Duodenal mucosa (tissue), 2 donors: Measurements from ENCODE around the gene VPS37B.

ENCODE experiments used
- H3K27ac ChIP-seq: one replicate; pipeline ENCODE4 v1.7.0; 2013; ENCODE audit warnings: low read depth, low read length
- H3K27me3 ChIP-seq, 2 donors: one replicate each; pipeline ENCODE4 v1.7.0; 2013; ENCODE audit warnings: low read length in 2 of 2, control low read depth in 1 of 2; ENCODE audit not compliant: insufficient read depth in 2 of 2, control insufficient read depth in 1 of 2
- H3K36me3 ChIP-seq, 2 donors: one replicate each; pipeline ENCODE4 v1.7.0; 2013; ENCODE audit warnings: low read length in 2 of 2, control low read depth in 1 of 2; ENCODE audit not compliant: insufficient read depth in 2 of 2, control insufficient read depth in 1 of 2
- H3K4me1 ChIP-seq, 2 donors: one replicate each; pipeline ENCODE4 v1.7.0; 2013; ENCODE audit warnings: low read length in 2 of 2, control low read depth in 1 of 2; ENCODE audit not compliant: insufficient read depth in 2 of 2, control insufficient read depth in 1 of 2
- H3K4me3 ChIP-seq, 2 donors: one replicate each; pipeline ENCODE4 v1.7.0; 2013; ENCODE audit warnings: low read length in 2 of 2, low read depth in 1 of 2
- H3K9ac ChIP-seq, 2 donors: one replicate each; pipeline ENCODE4 v1.7.0; 2013; ENCODE audit warnings: low read length in 2 of 2, low read depth in 1 of 2
- H3K9me3 ChIP-seq, 2 donors: one replicate each; pipeline ENCODE4 v1.7.0; 2013; ENCODE audit warnings: low read length in 2 of 2, control low read depth in 1 of 2; ENCODE audit not compliant: control insufficient read depth in 1 of 2

The VPS37B gene

DNA sequence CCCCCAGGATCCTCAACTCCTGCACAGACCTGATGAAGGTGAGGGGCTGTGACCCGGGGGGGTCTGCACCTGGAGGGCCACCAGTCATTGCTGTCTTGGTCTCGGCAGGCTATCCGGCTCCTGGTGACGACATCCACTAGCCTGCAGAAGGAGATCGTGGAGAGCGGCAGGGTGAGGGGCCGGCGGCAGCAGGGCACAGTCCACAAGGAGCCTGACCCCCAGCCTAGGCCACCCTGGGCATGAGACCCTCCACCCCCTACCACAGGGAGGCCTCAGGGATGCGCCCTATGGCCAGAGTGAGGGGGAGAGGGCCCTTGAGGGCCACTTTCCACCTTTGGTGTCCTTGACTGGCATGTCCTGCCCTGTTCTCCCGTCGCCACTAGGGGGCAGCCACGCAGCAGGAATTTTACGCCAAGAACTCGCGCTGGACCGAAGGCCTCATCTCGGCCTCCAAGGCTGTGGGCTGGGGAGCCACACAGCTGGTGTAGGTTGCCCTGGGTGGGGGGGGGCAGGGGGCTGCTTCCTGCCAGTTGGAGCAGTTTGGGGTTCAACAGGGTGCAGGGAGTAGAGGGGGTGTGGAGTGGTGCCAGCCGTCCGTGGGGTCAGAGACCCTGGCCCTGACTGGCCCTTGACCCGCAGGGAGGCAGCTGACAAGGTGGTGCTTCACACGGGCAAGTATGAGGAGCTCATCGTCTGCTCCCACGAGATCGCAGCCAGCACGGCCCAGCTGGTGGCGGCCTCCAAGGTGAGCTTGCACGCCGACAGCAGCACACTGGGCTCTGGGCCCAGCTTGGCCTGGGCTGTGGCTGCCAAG, 35.7 kb downstream of the VPS37B start:
- Histone ChIP-seq H3K4me1 (peaks cover 18 to 26% of the 10 kb centered on the region in 2 donors), H3K9ac (no peak overlapping the region), H3K27me3 (no peaks in the 10 kb centered on the region), H3K36me3 (peaks cover 17 to 59% of the 10 kb centered on the region in 2 donors), H3K4me3 (no peak overlapping the region), H3K27ac (no peak overlapping the region), H3K9me3 (no peaks in the 10 kb centered on the region)

DNA sequence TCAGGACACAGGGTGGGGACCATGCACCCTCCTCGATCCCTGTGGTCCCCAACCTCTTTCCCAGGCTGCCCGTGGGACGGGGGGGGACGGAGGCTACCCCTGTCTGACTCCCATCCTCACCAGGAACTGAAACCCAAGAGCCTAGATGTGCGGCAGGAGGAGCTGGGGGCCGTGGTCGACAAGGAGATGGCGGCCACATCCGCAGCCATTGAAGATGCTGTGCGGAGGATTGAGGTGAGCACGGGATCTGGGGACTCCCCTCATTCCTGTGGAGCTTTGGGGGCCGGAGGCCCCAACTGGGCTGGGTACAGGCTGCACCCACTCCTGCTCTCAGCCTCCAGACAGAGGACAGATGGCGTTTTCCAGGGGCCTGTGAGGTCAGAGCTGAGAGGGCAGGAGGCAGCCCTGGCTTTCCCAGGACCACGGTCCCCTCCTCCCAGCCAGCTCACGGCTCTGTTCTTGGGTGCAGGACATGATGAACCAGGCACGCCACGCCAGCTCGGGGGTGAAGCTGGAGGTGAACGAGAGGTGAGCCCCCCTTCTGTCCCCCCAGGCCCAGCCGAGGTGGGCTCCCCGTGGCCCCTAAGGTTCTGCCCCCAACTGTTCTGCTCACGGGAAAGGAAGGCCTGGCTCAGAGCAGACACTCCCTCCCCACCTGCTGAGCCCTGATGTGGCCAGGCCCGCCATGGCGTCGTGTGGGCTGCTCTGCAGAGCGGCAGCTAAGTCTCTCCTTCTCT, 36.5 kb downstream of the VPS37B start:
- H3K4me1 ChIP-seq: peaks cover 18 to 26% of the 10 kb centered on the region in 2 donors
- peaks cover 23 to 60% of the 10 kb centered on the region in 2 donors for H3K36me3 ChIP-seq
- no peaks in the 10 kb centered on the region for H3K9me3 ChIP-seq
- H3K9ac ChIP-seq: no peak overlapping the region
- no peaks in the 10 kb centered on the region for H3K27me3 ChIP-seq
- no peak overlapping the region for H3K4me3 ChIP-seq
- no peak overlapping the region for H3K27ac ChIP-seq

DNA sequence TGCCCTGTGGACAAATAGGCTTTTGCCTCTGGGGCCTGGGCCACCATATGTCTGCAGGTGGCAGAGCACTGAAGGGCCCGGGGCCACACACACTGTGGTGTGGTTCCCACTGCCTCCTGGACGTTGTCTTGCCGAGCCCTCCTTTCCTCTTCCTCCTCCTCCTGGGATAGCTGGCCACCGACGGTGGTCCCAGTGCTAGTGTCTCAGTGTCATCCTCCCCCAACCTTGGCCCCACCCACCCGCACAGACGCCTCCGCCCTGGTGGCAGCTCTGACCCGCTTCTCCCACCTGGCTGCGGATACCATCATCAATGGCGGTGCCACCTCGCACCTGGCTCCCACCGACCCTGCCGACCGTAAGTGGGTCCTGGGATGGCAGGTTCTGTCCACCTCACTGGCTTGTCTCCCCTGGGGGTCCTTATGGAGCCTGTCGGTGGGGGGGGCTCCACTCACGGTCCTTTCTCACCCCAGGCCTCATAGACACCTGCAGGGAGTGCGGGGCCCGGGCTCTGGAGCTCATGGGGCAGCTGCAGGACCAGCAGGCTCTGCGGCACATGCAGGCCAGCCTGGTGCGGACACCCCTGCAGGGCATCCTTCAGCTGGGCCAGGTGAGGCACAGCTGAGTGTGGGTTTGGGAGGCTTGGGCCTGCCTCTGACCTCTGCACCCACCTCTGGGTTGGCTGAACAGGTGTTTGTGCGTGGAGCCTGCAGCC, 37.2 kb downstream of the VPS37B start:
- H3K4me1 ChIP-seq: peaks cover 18 to 26% of the 10 kb centered on the region in 2 donors
- H3K27me3 ChIP-seq: no peaks in the 10 kb centered on the region
- peaks cover 23 to 61% of the 10 kb centered on the region in 2 donors for H3K36me3 ChIP-seq
- H3K9ac ChIP-seq: no peak overlapping the region
- no peak overlapping the region for H3K27ac ChIP-seq
- no peak overlapping the region for H3K4me3 ChIP-seq
- H3K9me3 ChIP-seq: no peaks in the 10 kb centered on the region

DNA sequence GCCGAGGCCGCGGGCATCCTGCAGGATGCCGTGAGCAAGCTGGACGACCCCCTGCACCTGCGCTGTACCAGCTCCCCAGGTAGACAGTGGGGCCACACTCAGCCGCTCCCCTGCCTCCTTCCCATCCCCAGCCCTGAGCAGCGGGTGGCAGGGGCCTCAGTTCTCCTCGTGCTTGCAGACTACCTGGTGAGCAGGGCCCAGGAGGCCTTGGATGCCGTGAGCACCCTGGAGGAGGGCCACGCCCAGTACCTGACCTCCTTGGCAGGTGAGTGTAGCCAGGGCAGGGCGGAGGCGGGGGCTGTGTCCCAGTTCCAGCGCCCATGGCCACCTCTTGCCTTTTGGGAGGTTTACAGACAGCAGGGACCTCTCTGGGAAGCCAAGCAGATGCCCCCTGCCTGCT, 37.8 kb downstream of the VPS37B start:
- Histone ChIP-seq H3K9me3 (no peaks in the 10 kb centered on the region), H3K4me1 (peaks cover 13 to 20% of the 10 kb centered on the region in 2 donors), H3K4me3 (no peak overlapping the region), H3K27me3 (no peaks in the 10 kb centered on the region), H3K36me3 (peaks cover 23 to 59% of the 10 kb centered on the region in 2 donors), H3K9ac (no peak overlapping the region), H3K27ac (no peak overlapping the region)

DNA sequence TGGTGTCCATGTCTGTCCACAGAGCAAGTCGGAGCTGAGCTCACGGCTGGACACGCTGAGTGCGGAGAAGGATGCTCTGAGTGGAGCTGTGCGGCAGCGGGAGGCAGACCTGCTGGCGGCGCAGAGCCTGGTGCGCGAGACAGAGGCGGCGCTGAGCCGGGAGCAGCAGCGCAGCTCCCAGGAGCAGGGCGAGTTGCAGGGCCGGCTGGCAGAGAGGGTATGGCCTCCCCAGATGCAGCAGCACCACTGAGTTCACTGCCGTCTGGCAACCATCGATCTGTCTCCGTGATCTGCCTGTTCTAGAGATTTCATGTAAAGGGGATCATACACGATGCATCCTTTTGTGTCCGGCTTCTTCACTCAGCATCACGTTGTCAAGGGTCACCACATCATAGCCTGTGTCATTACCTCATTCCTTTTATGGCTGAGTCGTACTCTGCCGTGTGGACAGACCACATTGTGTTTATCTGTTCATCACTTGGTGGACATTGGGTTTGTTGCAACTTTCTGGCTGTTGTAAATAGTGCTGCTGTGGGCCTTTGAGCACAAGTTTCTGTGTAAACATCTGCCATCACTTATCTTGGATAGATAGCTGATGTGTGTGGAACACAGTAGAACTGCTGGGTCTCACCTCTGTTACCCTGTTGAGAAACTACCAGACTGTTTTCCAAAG, 38.8 kb downstream of the VPS37B start:
- H3K27me3 ChIP-seq: no peaks in the 10 kb centered on the region
- H3K9me3 ChIP-seq: no peaks in the 10 kb centered on the region
- peaks cover 23 to 64% of the 10 kb centered on the region in 2 donors for H3K36me3 ChIP-seq
- no peak overlapping the region for H3K27ac ChIP-seq
- peaks cover 4 to 11% of the 10 kb centered on the region in 2 donors for H3K4me1 ChIP-seq
- no peak overlapping the region for H3K4me3 ChIP-seq
- H3K9ac ChIP-seq: no peak overlapping the region

DNA sequence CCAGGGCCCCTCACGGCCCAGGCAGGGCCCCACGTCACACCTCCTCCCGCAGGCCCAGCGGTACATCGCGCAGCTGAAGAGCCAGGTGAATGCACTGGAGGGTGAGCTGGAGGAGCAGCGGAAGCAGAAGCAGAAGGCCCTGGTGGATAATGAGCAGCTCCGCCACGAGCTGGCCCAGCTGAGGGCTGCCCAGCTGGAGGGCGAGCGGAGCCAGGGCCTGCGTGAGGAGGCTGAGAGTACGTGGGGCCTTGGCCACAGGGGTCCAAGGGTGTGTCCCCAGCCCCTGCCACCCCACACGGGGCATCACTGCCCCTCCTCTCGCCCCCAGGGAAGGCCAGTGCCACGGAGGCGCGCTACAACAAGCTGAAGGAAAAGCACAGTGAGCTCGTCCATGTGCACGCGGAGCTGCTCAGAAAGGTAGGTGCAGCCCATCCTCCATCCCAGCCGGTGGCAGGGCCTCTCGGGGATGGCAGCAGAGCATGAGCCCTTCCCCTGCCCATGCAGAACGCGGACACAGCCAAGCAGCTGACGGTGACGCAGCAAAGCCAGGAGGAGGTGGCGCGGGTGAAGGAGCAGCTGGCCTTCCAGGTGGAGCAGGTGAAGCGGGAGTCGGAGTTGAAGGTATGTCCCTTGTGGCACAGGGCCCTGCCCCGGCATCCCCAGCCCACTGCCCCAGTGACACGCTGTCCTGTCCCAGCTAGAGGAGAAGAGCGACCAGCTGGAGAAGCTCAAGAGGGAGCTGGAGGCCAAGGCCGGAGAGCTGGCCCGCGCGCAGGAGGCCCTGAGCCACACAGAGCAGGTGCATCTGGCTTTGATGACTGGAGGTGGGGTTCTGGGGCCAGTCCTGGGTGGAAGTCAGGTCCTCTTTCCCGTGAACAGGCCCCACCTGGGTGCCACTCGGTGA, 39.7 kb downstream of the VPS37B start:
- Histone ChIP-seq H3K4me1 (peaks cover 0 to 4% of the 10 kb centered on the region in 2 donors), H3K9ac (no peak overlapping the region), H3K36me3 (peaks cover 17 to 66% of the 10 kb centered on the region in 2 donors), H3K27me3 (no peaks in the 10 kb centered on the region), H3K9me3 (no peaks in the 10 kb centered on the region), H3K27ac (no peak overlapping the region), H3K4me3 (no peak overlapping the region)

DNA sequence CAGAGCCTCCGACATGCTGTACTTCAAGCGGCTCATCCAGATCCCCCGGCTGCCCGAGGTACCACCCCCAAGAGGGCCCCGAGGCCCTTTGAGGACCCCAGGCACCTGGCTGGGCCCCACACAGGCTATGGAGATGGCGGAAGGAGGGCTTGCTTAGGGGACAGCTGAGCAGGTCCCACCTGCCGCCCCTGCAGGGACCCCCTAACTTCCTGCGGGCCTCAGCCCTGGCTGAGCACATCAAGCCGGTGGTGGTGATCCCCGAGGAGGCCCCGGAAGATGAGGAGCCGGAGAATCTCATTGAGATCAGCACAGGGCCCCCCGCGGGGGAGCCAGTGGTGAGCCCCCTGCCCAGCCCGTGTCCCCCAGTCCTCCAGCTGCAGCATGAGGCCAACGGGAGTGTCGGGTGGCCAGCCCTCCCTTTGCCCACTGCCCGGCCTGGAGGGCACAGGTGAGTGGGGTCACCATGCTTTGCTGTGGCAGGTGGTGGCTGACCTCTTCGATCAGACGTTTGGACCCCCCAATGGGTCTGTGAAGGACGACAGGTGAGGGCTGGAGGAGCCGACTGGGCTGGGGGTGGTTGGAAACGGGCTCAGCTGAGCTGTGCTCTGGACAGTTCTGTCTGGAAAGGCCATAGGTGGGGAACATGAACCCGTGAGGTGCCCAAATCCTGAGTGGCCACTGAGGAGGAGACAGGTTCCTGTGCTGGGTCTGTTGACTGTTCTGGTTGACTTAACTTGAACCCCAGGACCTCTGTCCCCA, 40.7 kb downstream of the VPS37B start:
- Histone ChIP-seq H3K27me3 (no peaks in the 10 kb centered on the region), H3K27ac (no peak overlapping the region), H3K9ac (no peak overlapping the region), H3K4me3 (no peak overlapping the region), H3K4me1 (peaks cover 0 to 4% of the 10 kb centered on the region in 2 donors), H3K9me3 (no peaks in the 10 kb centered on the region), H3K36me3 (peaks cover 17 to 67% of the 10 kb centered on the region in 2 donors)

DNA sequence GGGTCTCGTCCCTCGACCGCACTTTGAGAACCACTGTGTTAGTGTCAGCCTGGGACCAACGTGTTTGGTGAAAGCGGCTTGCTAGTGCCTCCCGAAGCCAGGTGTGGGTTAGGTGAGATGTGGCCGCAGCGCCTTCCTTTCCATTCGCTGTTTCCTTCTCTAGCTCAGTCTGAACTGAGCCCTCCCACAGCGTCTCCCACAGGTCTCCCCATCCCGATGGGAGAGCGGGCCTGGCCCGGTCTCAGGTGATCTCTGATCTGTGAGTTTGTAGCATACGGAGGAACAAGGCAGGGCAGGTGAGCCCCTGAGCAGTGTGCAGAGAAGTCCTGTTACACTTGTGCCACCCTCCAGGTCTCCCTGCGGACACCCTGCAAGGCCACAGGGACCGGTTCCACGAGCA, 41.4 kb downstream of the VPS37B start:
- Histone ChIP-seq H3K27me3 (no peaks in the 10 kb centered on the region), H3K4me3 (no peak overlapping the region), H3K36me3 (peaks cover 17 to 66% of the 10 kb centered on the region in 2 donors), H3K4me1 (no peaks in the 10 kb centered on the region), H3K9me3 (no peaks in the 10 kb centered on the region), H3K9ac (no peak overlapping the region), H3K27ac (no peak overlapping the region)
